Measurements from ENCODE around the gene TBC1D25.

DNA sequence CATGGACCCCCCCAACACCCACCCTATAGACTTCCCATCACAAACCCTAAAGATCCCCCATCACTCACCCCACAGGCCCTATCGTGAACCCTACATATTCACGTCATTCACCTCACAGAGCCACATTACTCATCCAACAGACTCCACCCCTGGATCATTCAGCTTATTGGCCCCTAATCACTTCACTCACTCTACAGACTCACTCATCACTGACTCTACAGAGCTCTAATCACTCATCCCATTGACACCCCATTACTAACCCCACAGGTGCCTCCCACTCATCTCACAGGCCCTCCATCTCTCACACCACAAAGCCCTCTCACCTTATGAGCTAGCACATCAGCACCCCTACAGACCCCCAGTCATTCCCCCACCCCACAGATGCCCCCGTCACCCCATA, 6.3 kb upstream of the TBC1D25 start:
- TF ChIP-seq CTCF (IDR thresholded peaks at IDR 0.05; ENCODE audit: borderline replicate concordance, extremely low read depth, low read length, poor library complexity, severe bottlenecking) (no peak), EZH2 (IDR thresholded peaks at IDR 0.05; ENCODE audit: borderline replicate concordance, low read depth, low read length, severe bottlenecking) (no peak)
